HepG2 (cell line): Measurements from ENCODE around the gene TBC1D16. TPM values are rescaled to one million over a fixed set of nuclear protein-coding genes. Genes with fewer than 3 reads are reported as not detected.

Experiments
- AGO1 ChIP-seq: fragments of 200-400 bp; formaldehyde crosslinking; IDR thresholded peaks from 2 replicates; pipeline ENCODE4 v1.6.1; 2017; ENCODE audit warnings: mild to moderate bottlenecking, low read depth, low read length, moderate library complexity; ENCODE audit not compliant: poor library complexity, severe bottlenecking
- KDM5B ChIP-seq: sonication (generic); formaldehyde crosslinking; IDR thresholded peaks from 2 replicates; pipeline ENCODE4 v1.4.0; 2020; ENCODE audit warnings: missing genetic modification reagents, mild to moderate bottlenecking, borderline replicate concordance
- MIXL1 ChIP-seq: IDR thresholded peaks from 2 replicates; pipeline ENCODE4 v1.6.1; 2016
- MTA1 ChIP-seq: sonication (generic); formaldehyde crosslinking; IDR thresholded peaks from 2 replicates; pipeline ENCODE4 v1.4.0; 2020; ENCODE audit warnings: missing genetic modification reagents, mild to moderate bottlenecking, borderline replicate concordance
- RBM39 ChIP-seq: fragments of 200-400 bp; formaldehyde crosslinking; IDR thresholded peaks from one replicate; pipeline ENCODE4 v1.6.1; 2018; ENCODE audit warnings: antibody characterized with exemption, mild to moderate bottlenecking, low read depth, low read length; ENCODE audit not compliant: poor library complexity, severe bottlenecking
- REXO4 ChIP-seq: sonication (generic); formaldehyde crosslinking; IDR thresholded peaks from 2 replicates; pipeline ENCODE4 v1.8.0; 2022; ENCODE audit warnings: missing genetic modification reagents, mild to moderate bottlenecking, borderline replicate concordance
- RXRB ChIP-seq: IDR thresholded peaks from 2 replicates; pipeline ENCODE4 v1.6.1; 2016; ENCODE audit warnings: borderline replicate concordance, missing genetic modification reagents, missing compliant biosample characterization
- SMC3 ChIP-seq: IDR thresholded peaks from 2 replicates; pipeline ENCODE4 v1.6.1; 2011; ENCODE audit warnings: low read length, improper control_type of control experiment
- SOX5 ChIP-seq: IDR thresholded peaks from 2 replicates; pipeline ENCODE4 v1.6.1; 2016; ENCODE audit warnings: borderline replicate concordance
- TBL1XR1 ChIP-seq: fragments of 150-350 bp; IDR thresholded peaks from 2 replicates; pipeline ENCODE4 v1.6.1; 2014; ENCODE audit warnings: borderline replicate concordance, low read length; ENCODE audit not compliant: partially characterized antibody
- TEAD3 ChIP-seq: optimal IDR thresholded peaks from 2 replicates; pipeline ENCODE3; 2016; ENCODE audit warnings: borderline replicate concordance
- TSC22D2 ChIP-seq: sonication (generic); formaldehyde crosslinking; IDR thresholded peaks from 2 replicates; pipeline ENCODE4 v1.5.1; 2020; ENCODE audit warnings: missing genetic modification reagents, mild to moderate bottlenecking, borderline replicate concordance
- XBP1 ChIP-seq: sonication (generic); formaldehyde crosslinking; IDR thresholded peaks from 2 replicates; pipeline ENCODE4 v1.5.0; 2020; ENCODE audit warnings: missing genetic modification reagents
- ZNF12 ChIP-seq: sonication (generic); formaldehyde crosslinking; IDR thresholded peaks from 2 replicates; pipeline ENCODE4 v1.5.0; 2020; ENCODE audit warnings: missing genetic modification reagents
- ZNF20 ChIP-seq: sonication (generic); formaldehyde crosslinking; IDR thresholded peaks from 2 replicates; pipeline ENCODE4 v1.4.0; 2020; ENCODE audit warnings: mild to moderate bottlenecking, moderate library complexity, missing genetic modification reagents
- ZNF292 ChIP-seq: sonication (generic); formaldehyde crosslinking; IDR thresholded peaks from 2 replicates; pipeline ENCODE4 v1.8.1; 2022; ENCODE audit warnings: mild to moderate bottlenecking, low read depth, missing genetic modification reagents, borderline replicate concordance
- ZNF331 ChIP-seq: sonication (generic); formaldehyde crosslinking; IDR thresholded peaks from 2 replicates; pipeline ENCODE4 v1.4.0; 2020; ENCODE audit warnings: missing genetic modification reagents
- ZNF350 ChIP-seq: sonication (generic); formaldehyde crosslinking; IDR thresholded peaks from 2 replicates; pipeline ENCODE4 v1.4.0; 2020; ENCODE audit warnings: mild to moderate bottlenecking, low read depth, missing genetic modification reagents, borderline replicate concordance
- ZNF720 ChIP-seq: sonication (generic); formaldehyde crosslinking; IDR thresholded peaks from 2 replicates; pipeline ENCODE4 v1.4.0; 2020; ENCODE audit warnings: missing genetic modification reagents
- ZNF776 ChIP-seq: sonication (generic); formaldehyde crosslinking; IDR thresholded peaks from 2 replicates; pipeline ENCODE4 v1.4.0; 2020; ENCODE audit warnings: mild to moderate bottlenecking, missing genetic modification reagents
- ZNF891 ChIP-seq: sonication (generic); formaldehyde crosslinking; IDR thresholded peaks from 2 replicates; pipeline ENCODE4 v1.5.0; 2020; ENCODE audit warnings: mild to moderate bottlenecking, missing genetic modification reagents
- polyA plus RNA-seq, 8 experiments: library from polyadenylated mRNA; depleted of rRNA in 3 of 8; stranded (reverse) in 7 of 8; unstranded in 1 of 8; fragments of >200 nt; fragmentation: Illumina TruSeq in 4 of 8; extraction: Trizol in 4 of 8; gene quantifications; 2 replicates each; pipeline versions ENCODE4 v1.2.1 to v1.2.3, GENCODE V29; 2011 to 2016; ENCODE audit warnings: low read depth in 4 of 8, missing spikeins in 1 of 8, mixed read lengths in 1 of 8; ENCODE audit not compliant: insufficient read depth in 1 of 8
- total RNA-seq, 5 experiments: library from RNA; depleted of rRNA; stranded (reverse); fragments of >200 nt; fragmentation: Illumina TruSeq; extraction: Trizol; gene quantifications; 2 replicates each; pipeline ENCODE4 v1.2.3, GENCODE V29; 2016; ENCODE audit warnings: low read depth in 1 of 5
- TF ChIP-seq, protein P1 (sequence below): sonication (generic); formaldehyde crosslinking; IDR thresholded peaks from 2 replicates; pipeline ENCODE4 v1.8.0; 2022; ENCODE audit warnings: mild to moderate bottlenecking, missing genetic modification reagents, borderline replicate concordance
- TF ChIP-seq, protein P2 (sequence below), 2 experiments: sonication (generic) in 1 of 2; formaldehyde crosslinking in 1 of 2; IDR thresholded peaks; 2 replicates each; pipeline versions ENCODE4 v1.4.0 to v1.6.1; 2018 to 2020; ENCODE audit warnings: missing genetic modification reagents in 2 of 2, borderline replicate concordance in 1 of 2, low read depth in 1 of 2, mild to moderate bottlenecking in 1 of 2, missing biosample characterization in 1 of 2
- TF ChIP-seq, protein P3 (sequence below): sonication (generic); formaldehyde crosslinking; IDR thresholded peaks from 2 replicates; pipeline ENCODE4 v1.5.1; 2020; ENCODE audit warnings: mild to moderate bottlenecking, missing genetic modification reagents, borderline replicate concordance

Gene TBC1D16
- total and polyA plus RNA-seq, 2 of the 13 experiments (the other 11 are each of a cell fraction or from before 2014, with no cell fraction given): 14.9 to 24.9 TPM

DNA sequence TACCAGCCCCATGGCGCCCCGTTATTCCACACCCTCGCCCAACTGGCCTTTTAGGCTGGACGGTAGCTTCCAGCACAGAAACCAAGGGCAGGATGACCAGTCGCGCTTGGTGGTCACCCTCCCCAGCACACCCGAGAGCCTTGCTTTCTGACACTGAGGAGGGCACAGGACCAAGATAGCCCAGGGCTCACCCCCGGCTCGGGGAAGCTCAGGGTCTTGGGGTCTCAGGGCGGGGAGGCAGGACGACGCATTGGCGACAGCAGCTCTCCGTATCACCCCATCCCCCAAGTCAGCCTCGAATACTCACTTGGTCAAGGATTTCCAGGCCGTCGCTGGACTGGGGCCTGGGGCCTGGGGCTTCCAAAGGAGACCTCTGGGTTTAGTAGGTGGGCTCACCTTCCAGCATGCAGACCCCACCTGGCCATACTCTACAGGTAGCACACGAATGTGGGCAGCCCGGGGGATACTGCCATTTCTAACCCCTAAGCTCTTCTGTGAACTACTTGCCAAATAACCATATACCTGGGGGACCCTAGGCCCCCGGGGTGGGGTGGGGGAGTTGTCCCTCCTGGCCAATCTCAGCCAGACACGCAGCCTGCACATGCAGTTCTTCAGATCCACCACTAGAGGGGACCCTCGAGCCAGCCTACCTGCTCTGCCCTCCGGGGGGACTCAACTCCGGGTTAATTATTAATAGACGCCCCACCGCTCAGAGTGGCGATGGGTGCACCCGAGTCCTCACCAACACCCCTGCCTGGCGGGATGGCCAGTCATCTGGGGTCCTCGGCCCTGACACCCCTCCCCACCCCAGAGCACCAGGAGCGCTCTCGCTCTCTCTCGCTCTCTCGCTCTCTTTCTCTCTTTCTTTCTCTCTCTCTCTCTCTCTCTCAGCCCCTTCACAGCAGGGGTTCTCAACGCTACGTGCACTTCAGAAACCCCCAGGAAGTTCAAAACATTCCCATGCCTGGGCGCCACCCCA lies 30.0 kb downstream of the TBC1D16 start (continued):
- TF ChIP-seq, protein P1, sequence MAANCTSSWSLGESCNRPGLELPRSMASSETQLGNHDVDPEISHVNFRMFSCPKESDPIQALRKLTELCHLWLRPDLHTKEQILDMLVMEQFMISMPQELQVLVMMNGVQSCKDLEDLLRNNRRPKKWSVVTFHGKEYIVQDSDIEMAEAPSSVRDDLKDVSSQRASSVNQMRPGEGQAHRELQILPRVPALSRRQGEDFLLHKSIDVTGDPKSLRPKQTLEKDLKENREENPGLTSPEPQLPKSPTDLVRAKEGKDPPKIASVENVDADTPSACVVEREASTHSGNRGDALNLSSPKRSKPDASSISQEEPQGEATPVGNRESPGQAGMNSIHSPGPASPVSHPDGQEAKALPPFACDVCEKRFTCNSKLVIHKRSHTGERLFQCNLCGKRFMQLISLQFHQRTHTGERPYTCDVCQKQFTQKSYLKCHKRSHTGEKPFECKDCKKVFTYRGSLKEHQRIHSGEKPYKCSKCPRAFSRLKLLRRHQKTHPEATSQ (CRISPR knock-in tag): no peak
- TF ChIP-seq ZNF20 (CRISPR knock-in tag) (no peak), SOX5 (CRISPR knock-in tag) (peak; percentile 16; the same call in 1 of the 2 replicates), TSC22D2 (CRISPR knock-in tag) (no peak), RXRB (peak; percentile 53), TBL1XR1 (no peak), SMC3 (peak; percentile 64), KDM5B (CRISPR knock-in tag) (peak; percentile 9; the same call in 1 of the 2 replicates), ZNF350 (CRISPR knock-in tag) (peak; percentile 30; the same call in 1 of the 2 replicates), ZNF331 (CRISPR knock-in tag) (peak; percentile 33; the same call in 1 of the 2 replicates), ZNF776 (0 out of 2 replicates have a peak, but pooled peaks have one; percentile 27), REXO4 (CRISPR knock-in tag) (no peak), ZNF12 (CRISPR knock-in tag) (no peak; the same call in 1 of the 2 replicates), ZNF292 (CRISPR knock-in tag) (peak; percentile 36; the same call in 1 of the 2 replicates), ZNF720 (no peak), TEAD3 (CRISPR knock-in tag) (peak; percentile 23), AGO1 (peak; percentile 25), ZNF891 (peak; percentile 44; the same call in 1 of the 2 replicates), MIXL1 (CRISPR knock-in tag) (peak; percentile 79), RBM39 (peak; percentile 67), XBP1 (CRISPR knock-in tag) (peak; percentile 94; the same call in 1 of the 2 replicates), MTA1 (CRISPR knock-in tag) (0 out of 2 replicates have a peak, but pooled peaks have one; percentile 60)
- TF ChIP-seq, protein P2, sequence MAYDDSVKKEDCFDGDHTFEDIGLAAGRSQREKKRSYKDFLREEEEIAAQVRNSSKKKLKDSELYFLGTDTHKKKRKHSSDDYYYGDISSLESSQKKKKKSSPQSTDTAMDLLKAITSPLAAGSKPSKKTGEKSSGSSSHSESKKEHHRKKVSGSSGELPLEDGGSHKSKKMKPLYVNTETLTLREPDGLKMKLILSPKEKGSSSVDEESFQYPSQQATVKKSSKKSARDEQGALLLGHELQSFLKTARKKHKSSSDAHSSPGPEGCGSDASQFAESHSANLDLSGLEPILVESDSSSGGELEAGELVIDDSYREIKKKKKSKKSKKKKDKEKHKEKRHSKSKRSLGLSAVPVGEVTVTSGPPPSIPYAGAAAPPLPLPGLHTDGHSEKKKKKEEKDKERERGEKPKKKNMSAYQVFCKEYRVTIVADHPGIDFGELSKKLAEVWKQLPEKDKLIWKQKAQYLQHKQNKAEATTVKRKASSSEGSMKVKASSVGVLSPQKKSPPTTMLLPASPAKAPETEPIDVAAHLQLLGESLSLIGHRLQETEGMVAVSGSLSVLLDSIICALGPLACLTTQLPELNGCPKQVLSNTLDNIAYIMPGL (CRISPR knock-in tag; IDR thresholded peaks at IDR 0.05; ENCODE audit: borderline replicate concordance in 1 of 2, low read depth in 1 of 2): peak; percentile 58 to 62; a peak in 3 of 4 replicates
- TF ChIP-seq, protein P3, sequence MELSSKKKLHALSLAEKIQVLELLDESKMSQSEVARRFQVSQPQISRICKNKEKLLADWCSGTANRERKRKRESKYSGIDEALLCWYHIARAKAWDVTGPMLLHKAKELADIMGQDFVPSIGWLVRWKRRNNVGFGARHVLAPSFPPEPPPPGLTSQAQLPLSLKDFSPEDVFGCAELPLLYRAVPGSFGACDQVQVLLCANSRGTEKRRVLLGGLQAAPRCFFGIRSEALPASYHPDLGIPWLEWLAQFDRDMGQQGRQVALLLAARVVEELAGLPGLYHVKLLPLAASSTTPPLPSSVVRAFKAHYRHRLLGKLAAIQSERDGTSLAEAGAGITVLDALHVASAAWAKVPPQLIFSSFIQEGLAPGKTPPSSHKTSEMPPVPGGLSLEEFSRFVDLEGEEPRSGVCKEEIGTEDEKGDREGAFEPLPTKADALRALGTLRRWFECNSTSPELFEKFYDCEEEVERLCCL (CRISPR knock-in tag): 0 out of 2 replicates have a peak, but pooled peaks have one; percentile 76
